K562 (cell line): ENCODE results near the gene SLC2A14. TPM values are rescaled to one million over a fixed set of nuclear protein-coding genes. Genes with fewer than 3 reads are reported as not detected.

Experiments
- ATAC-seq: fragments of 200-7000 bp; cut with Tn5 transposase; 3 replicates; pipeline ENCODE4 v1.9.1; 2020; ENCODE audit warnings: moderate library complexity
- BruUV-seq: library from RNA; stranded (reverse); fragments of 400-500 nt; replicated peaks from 2 replicates; lab custom pipeline; 2021; lab: Mats Ljungman, UMichigan
- CTCF ChIA-PET: fragments of 300-600 bp; formaldehyde crosslinking; extraction: SDS; loops from one replicate; lab custom pipeline; 2021; ENCODE audit warnings: low intra/inter-chr PET ratio; lab: Yijun Ruan, JAX
- POLR2A ChIA-PET: fragments of 300-600, 350-650 bp; sonication (Branson Sonifier 250); formaldehyde crosslinking; extraction: SDS; loops from one replicate; lab custom pipeline; 2021; ENCODE audit warnings: antibody characterized with exemption, inconsistent platforms; lab: Yijun Ruan, JAX
- DNase-seq, 4 experiments: peaks; one replicate each; pipeline versions ENCODE4 v3.0.0 to v3.0.0-alpha.2; 2011 to 2018; ENCODE audit warnings: low spot score in 3 of 4, mixed read lengths in 3 of 4; ENCODE audit errors: extremely low read depth in 1 of 4
- FAIRE-seq: peaks from 2 replicates; lab custom pipeline; 2011; peaks lifted over from hg19 to GRCh38; lab: Jason Lieb, UNC
- H2AFZ ChIP-seq: 2 replicates; pipeline ENCODE4 v1.6.0; 2011; ENCODE audit warnings: low read depth, low read length, control low read depth, inconsistent platforms
- H3K27ac ChIP-seq: fragments of 200-600 bp; 3 replicates; pipeline ENCODE4 v1.8.0; 2011; ENCODE audit warnings: low read depth, mild to moderate bottlenecking, control low read depth, inconsistent platforms, low read length, moderate library complexity, mixed read lengths; ENCODE audit errors: extremely low read depth
- H3K27me3 ChIP-seq, 2 experiments: fragments of 300-600 bp in 1 of 2; 2 replicates in 1 of 2; 3 replicates in 1 of 2; pipeline versions ENCODE4 v1.6.0 to v1.8.0; 2011; ENCODE audit warnings: inconsistent platforms in 2 of 2, low read length in 2 of 2, mild to moderate bottlenecking in 1 of 2, mixed read lengths in 1 of 2, moderate library complexity in 1 of 2; ENCODE audit not compliant: control insufficient read depth in 2 of 2, insufficient read depth in 2 of 2
- H3K36me3 ChIP-seq: fragments of 300-600 bp; 3 replicates; pipeline ENCODE4 v1.8.0; 2011; ENCODE audit warnings: mild to moderate bottlenecking, low read length, inconsistent platforms; ENCODE audit not compliant: control insufficient read depth, insufficient read depth
- H3K4me1 ChIP-seq, 2 experiments: fragments of 200-600 bp in 1 of 2; replicated peaks in 1 of 2; 2 replicates in 1 of 2; 3 replicates in 1 of 2; pipeline versions ENCODE4 v1.5.1 to v1.8.0; 2011; ENCODE audit warnings: inconsistent platforms in 2 of 2, low read length in 2 of 2, mild to moderate bottlenecking in 1 of 2, mixed read lengths in 1 of 2, moderate library complexity in 1 of 2; ENCODE audit not compliant: control insufficient read depth in 2 of 2, insufficient read depth in 2 of 2
- H3K4me2 ChIP-seq: 2 replicates; pipeline ENCODE4 v1.6.1; 2011; ENCODE audit warnings: low read length, control low read depth, inconsistent platforms, mixed read lengths; ENCODE audit not compliant: insufficient read depth
- H3K4me3 ChIP-seq: fragments of 200-600 bp; sonication (generic), shearing (Covaris generic); 2 replicates; pipeline ENCODE4 v1.5.1; 2016; ENCODE audit warnings: control low read depth, inconsistent platforms
- H3K79me2 ChIP-seq: fragments of 200-600 bp; 3 replicates; pipeline ENCODE4 v1.8.0; 2011; ENCODE audit warnings: low read length, inconsistent platforms; ENCODE audit not compliant: control insufficient read depth, insufficient read depth
- H3K9ac ChIP-seq, 2 experiments: 2 replicates each; pipeline versions ENCODE4 v1.6.0 to v1.6.1; 2011; ENCODE audit warnings: low read depth in 2 of 2, low read length in 2 of 2, control low read depth in 1 of 2, inconsistent platforms in 1 of 2, mild to moderate bottlenecking in 1 of 2, mixed read lengths in 1 of 2; ENCODE audit not compliant: insufficient read depth in 1 of 2
- H3K9me1 ChIP-seq: one replicate; pipeline ENCODE4 v1.6.0; 2011; ENCODE audit warnings: inconsistent platforms, mild to moderate bottlenecking, low read length, moderate library complexity; ENCODE audit not compliant: control insufficient read depth, insufficient read depth
- H3K9me3 ChIP-seq: replicated peaks from 2 replicates; pipeline ENCODE4 v1.5.1; 2011; ENCODE audit warnings: low read depth, low read length, inconsistent platforms; ENCODE audit not compliant: control insufficient read depth, insufficient read depth
- H4K20me1 ChIP-seq: replicated peaks from 2 replicates; pipeline ENCODE4 v1.6.1; 2011; ENCODE audit warnings: low read length, inconsistent platforms, mixed read lengths; ENCODE audit not compliant: control insufficient read depth, insufficient read depth
- MEF2D ChIP-seq: conservative IDR thresholded peaks from 2 replicates; pipeline ENCODE4 v1.6.1; 2016; ENCODE audit warnings: low read depth, missing genetic modification characterization, missing compliant biosample characterization
- WGBS: fragments of 100-300 bp; shearing (Covaris generic); methylation state at CpG from one replicate; pipeline ENCODE4 v1.1.6; 2016; ENCODE audit warnings: low coverage, mixed read lengths; ENCODE audit not compliant: insufficient coverage; ENCODE audit errors: missing lambda C conversion rate; 5-methylcytosine and 5-hydroxymethylcytosine counted together
- in situ Hi-C: fragments of 300-500 bp; cut with MboI; formaldehyde crosslinking; loops from 4 replicates; pipeline ENCODE4 v1.15.0; 2018; ENCODE audit warnings: inconsistent platforms, mixed read lengths
- intact Hi-C: fragments of 100-400 bp; cut with micrococcal nuclease; formaldehyde crosslinking; loops from 2 replicates; pipeline ENCODE4 v1.14.2; 2022
- polyA plus RNA-seq, 8 experiments: library from polyadenylated mRNA; depleted of rRNA in 4 of 8; stranded (reverse) in 5 of 8; unstranded in 3 of 8; fragments of >200 nt; fragmentation: Nextera tagmentation in 2 of 8; fragmentation: Illumina TruSeq in 1 of 8; extraction: Ambion mirVana in 2 of 8; extraction: Trizol in 1 of 8; gene quantifications; 2 replicates each; pipeline versions ENCODE4 v1.2.1 to v1.2.3, GENCODE V29; 2011 to 2014; ENCODE audit warnings: inconsistent platforms in 1 of 8, missing spikeins in 1 of 8
- total RNA-seq, 7 experiments: library from RNA; depleted of rRNA in 6 of 7; stranded (reverse); fragments of >200 nt in 6 of 7; fragmentation: Illumina TruSeq in 2 of 7; extraction: Trizol in 2 of 7; gene quantifications; 2 replicates each; pipeline versions ENCODE4 v1.2.1 to v1.2.3, GENCODE V29; 2011 to 2021; ENCODE audit warnings: low replicate concordance in 1 of 7
- TF ChIP-seq, protein P1 (sequence below), 2 experiments: fragments of 450-650 bp; IDR thresholded peaks; 2 replicates each; pipeline ENCODE4 v1.6.1; 2018; ENCODE audit warnings: mild to moderate bottlenecking in 2 of 2, low read depth in 1 of 2; ENCODE audit not compliant: partially characterized antibody in 2 of 2

The SLC2A14 gene
- total and polyA plus RNA-seq, 9 of the 15 experiments (the other 6 are each of a cell fraction or from before 2014, with no cell fraction given) = 0.13 to 8.9 (median 4.8) TPM; not detected in 1

GRCh38 chr12:7837366-7837765, 35.3 kb downstream of the SLC2A14 start:
- intact Hi-C loops (no loop called here), in situ Hi-C loops (no loop called here)
- no peaks in the 10 kb centered on the region; a peak in 1 of 5 replicates for H3K4me1 ChIP-seq
- DNase-seq (no peak), ATAC-seq (no peak), FAIRE-seq (no peak)
- no peaks in the 10 kb centered on the region for H3K9me1 ChIP-seq
- no peaks in the 10 kb centered on the region for H3K79me2 ChIP-seq
- WGBS = 10% methylated on average over 4 of the region's 6 CpGs
- no peak overlapping the region for H3K27ac ChIP-seq
- H3K9me3 ChIP-seq = no peaks in the 10 kb centered on the region
- H3K9ac ChIP-seq = no peak overlapping the region
- H3K27me3 ChIP-seq = peaks cover 2 to 5% of the 10 kb centered on the region in 2 experiments; a peak in 1 of 5 replicates
- POLR2A ChIA-PET = no interaction called here
- H3K4me3 ChIP-seq = no peak overlapping the region
- BruUV-seq = no TSS peak
- no peaks in the 10 kb centered on the region for H4K20me1 ChIP-seq
- no peaks in the 10 kb centered on the region for H3K36me3 ChIP-seq
- TF ChIP-seq, protein P1, sequence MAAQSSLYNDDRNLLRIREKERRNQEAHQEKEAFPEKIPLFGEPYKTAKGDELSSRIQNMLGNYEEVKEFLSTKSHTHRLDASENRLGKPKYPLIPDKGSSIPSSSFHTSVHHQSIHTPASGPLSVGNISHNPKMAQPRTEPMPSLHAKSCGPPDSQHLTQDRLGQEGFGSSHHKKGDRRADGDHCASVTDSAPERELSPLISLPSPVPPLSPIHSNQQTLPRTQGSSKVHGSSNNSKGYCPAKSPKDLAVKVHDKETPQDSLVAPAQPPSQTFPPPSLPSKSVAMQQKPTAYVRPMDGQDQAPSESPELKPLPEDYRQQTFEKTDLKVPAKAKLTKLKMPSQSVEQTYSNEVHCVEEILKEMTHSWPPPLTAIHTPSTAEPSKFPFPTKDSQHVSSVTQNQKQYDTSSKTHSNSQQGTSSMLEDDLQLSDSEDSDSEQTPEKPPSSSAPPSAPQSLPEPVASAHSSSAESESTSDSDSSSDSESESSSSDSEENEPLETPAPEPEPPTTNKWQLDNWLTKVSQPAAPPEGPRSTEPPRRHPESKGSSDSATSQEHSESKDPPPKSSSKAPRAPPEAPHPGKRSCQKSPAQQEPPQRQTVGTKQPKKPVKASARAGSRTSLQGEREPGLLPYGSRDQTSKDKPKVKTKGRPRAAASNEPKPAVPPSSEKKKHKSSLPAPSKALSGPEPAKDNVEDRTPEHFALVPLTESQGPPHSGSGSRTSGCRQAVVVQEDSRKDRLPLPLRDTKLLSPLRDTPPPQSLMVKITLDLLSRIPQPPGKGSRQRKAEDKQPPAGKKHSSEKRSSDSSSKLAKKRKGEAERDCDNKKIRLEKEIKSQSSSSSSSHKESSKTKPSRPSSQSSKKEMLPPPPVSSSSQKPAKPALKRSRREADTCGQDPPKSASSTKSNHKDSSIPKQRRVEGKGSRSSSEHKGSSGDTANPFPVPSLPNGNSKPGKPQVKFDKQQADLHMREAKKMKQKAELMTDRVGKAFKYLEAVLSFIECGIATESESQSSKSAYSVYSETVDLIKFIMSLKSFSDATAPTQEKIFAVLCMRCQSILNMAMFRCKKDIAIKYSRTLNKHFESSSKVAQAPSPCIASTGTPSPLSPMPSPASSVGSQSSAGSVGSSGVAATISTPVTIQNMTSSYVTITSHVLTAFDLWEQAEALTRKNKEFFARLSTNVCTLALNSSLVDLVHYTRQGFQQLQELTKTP (IDR thresholded peaks at IDR 0.05; ENCODE audit: low read depth in 1 of 2, partially characterized antibody in 2 of 2) = no peak
- TF ChIP-seq MEF2D (tag) = no peak
- no peak overlapping the region for H3K4me2 ChIP-seq
- no peak overlapping the region for H2AFZ ChIP-seq
- CTCF ChIA-PET = no interaction called here
